H9 (cell line): ENCODE results near the gene HIC1. TPM values are rescaled to one million over a fixed set of nuclear protein-coding genes. Genes with fewer than 3 reads are reported as not detected.

Source experiments
- DNase-seq: peaks from one replicate; pipeline ENCODE4 v3.0.0-alpha.2; 2017
- H2AFZ ChIP-seq: one replicate; pipeline ENCODE4 v1.6.1; 2013; ENCODE audit warnings: mild to moderate bottlenecking, low read length, control low read depth, moderate library complexity
- H2AK5ac ChIP-seq: 2 replicates; pipeline ENCODE4 v1.6.1; 2013; ENCODE audit warnings: low read length, control low read depth, mixed read lengths; ENCODE audit not compliant: insufficient read length
- H2BK120ac ChIP-seq: one replicate; pipeline ENCODE4 v1.6.1; 2013; ENCODE audit warnings: low read depth, mild to moderate bottlenecking, low read length, control low read depth, inconsistent platforms; ENCODE audit not compliant: poor library complexity, severe bottlenecking
- H2BK12ac ChIP-seq: 2 replicates; pipeline ENCODE4 v1.6.1; 2013; ENCODE audit warnings: low read length, control low read depth, mixed read lengths, low read depth; ENCODE audit not compliant: insufficient read length
- H2BK15ac ChIP-seq: 2 replicates; pipeline ENCODE4 v1.6.1; 2013; ENCODE audit warnings: low read depth, low read length, control low read depth
- H2BK20ac ChIP-seq: one replicate; pipeline ENCODE4 v1.6.1; 2013; ENCODE audit warnings: low read depth, mild to moderate bottlenecking, low read length, control low read depth, inconsistent platforms; ENCODE audit not compliant: poor library complexity, severe bottlenecking
- H2BK5ac ChIP-seq: 2 replicates; pipeline ENCODE4 v1.6.1; 2013; ENCODE audit warnings: low read length, control low read depth, mixed read lengths; ENCODE audit not compliant: insufficient read length
- H3K14ac ChIP-seq: 2 replicates; pipeline ENCODE4 v1.6.1; 2013; ENCODE audit warnings: low read length, control low read depth; ENCODE audit not compliant: insufficient read depth
- H3K18ac ChIP-seq: 2 replicates; pipeline ENCODE4 v1.6.1; 2013; ENCODE audit warnings: low read depth, mild to moderate bottlenecking, mixed read lengths, low read length, control low read depth; ENCODE audit not compliant: insufficient read length
- H3K23ac ChIP-seq: 2 replicates; pipeline ENCODE4 v1.6.1; 2013; ENCODE audit warnings: low read length, control low read depth, mixed read lengths, low read depth; ENCODE audit not compliant: insufficient read length
- H3K23me2 ChIP-seq: 2 replicates; pipeline ENCODE4 v1.6.1; 2013; ENCODE audit warnings: low read depth, mild to moderate bottlenecking, mixed read lengths, low read length, control low read depth; ENCODE audit not compliant: insufficient read length, poor library complexity, severe bottlenecking
- H3K27ac ChIP-seq: 2 replicates; pipeline ENCODE4 v1.5.1; 2013; ENCODE audit warnings: low read length, control low read depth, mixed read lengths, low read depth; ENCODE audit not compliant: insufficient read length
- H3K27me3 ChIP-seq: 2 replicates; pipeline ENCODE4 v1.6.1; 2013; ENCODE audit warnings: low read length, control low read depth, inconsistent platforms; ENCODE audit not compliant: insufficient read depth
- H3K4ac ChIP-seq: 2 replicates; pipeline ENCODE4 v1.6.1; 2013; ENCODE audit warnings: low read depth, mild to moderate bottlenecking, control low read depth, inconsistent platforms, low read length, moderate library complexity
- H3K4me1 ChIP-seq: 2 replicates; pipeline ENCODE4 v1.6.1; 2013; ENCODE audit warnings: low read length, control low read depth, inconsistent platforms; ENCODE audit not compliant: insufficient read depth
- H3K4me2 ChIP-seq: 2 replicates; pipeline ENCODE4 v1.6.1; 2013; ENCODE audit warnings: low read length, control low read depth, mixed read lengths; ENCODE audit not compliant: insufficient read length, insufficient read depth
- H3K56ac ChIP-seq: 2 replicates; pipeline ENCODE4 v1.6.1; 2013; ENCODE audit warnings: low read depth, mild to moderate bottlenecking, mixed read lengths, low read length, control low read depth; ENCODE audit not compliant: insufficient read length
- H3K79me1 ChIP-seq: 2 replicates; pipeline ENCODE4 v1.6.1; 2013; ENCODE audit warnings: low read depth, mild to moderate bottlenecking, moderate library complexity, low read length, control low read depth, inconsistent platforms; ENCODE audit not compliant: insufficient read depth, poor library complexity, severe bottlenecking
- H3K79me2 ChIP-seq: 2 replicates; pipeline ENCODE4 v1.6.1; 2013; ENCODE audit warnings: low read length, control low read depth, inconsistent platforms; ENCODE audit not compliant: insufficient read depth
- H3K9ac ChIP-seq: 2 replicates; pipeline ENCODE4 v1.6.1; 2013; ENCODE audit warnings: low read length, control low read depth, mixed read lengths; ENCODE audit not compliant: insufficient read length; ENCODE audit errors: extremely low read depth
- H3K9me3 ChIP-seq: one replicate; pipeline ENCODE4 v1.6.1; 2013; ENCODE audit warnings: low read depth, low read length, inconsistent platforms; ENCODE audit not compliant: control insufficient read depth
- H3T11ph ChIP-seq: one replicate; pipeline ENCODE4 v1.6.1; 2013; ENCODE audit warnings: mild to moderate bottlenecking, low read length, control low read depth, inconsistent platforms
- H4K20me1 ChIP-seq: one replicate; pipeline ENCODE4 v1.6.1; 2013; ENCODE audit not compliant: control insufficient read depth, insufficient read length, insufficient read depth
- H4K5ac ChIP-seq: 2 replicates; pipeline ENCODE4 v1.6.1; 2013; ENCODE audit warnings: low read depth, mild to moderate bottlenecking, mixed read lengths, low read length, control low read depth; ENCODE audit not compliant: insufficient read length
- H4K8ac ChIP-seq: replicated peaks from 2 replicates; pipeline ENCODE4 v1.6.1; 2013; ENCODE audit warnings: low read length, control low read depth, mixed read lengths, low read depth; ENCODE audit not compliant: insufficient read length
- H4K91ac ChIP-seq: 2 replicates; pipeline ENCODE4 v1.6.1; 2013; ENCODE audit warnings: low read depth, mild to moderate bottlenecking, moderate library complexity, mixed read lengths, low read length, control low read depth; ENCODE audit not compliant: insufficient read length
- H3K27ac Mint-ChIP-seq, 3 experiments: 2 replicates in 2 of 3; 3 replicates in 1 of 3; pipeline ENCODE4 v1.8.0; 2020 to 2021; ENCODE audit warnings: mixed read lengths in 3 of 3, mild to moderate bottlenecking in 1 of 3, moderate library complexity in 1 of 3
- H3K27me3 Mint-ChIP-seq: 2 replicates; pipeline ENCODE4 v1.8.0; 2021; ENCODE audit warnings: low read depth, mild to moderate bottlenecking, moderate library complexity, mixed read lengths
- H3K36me3 Mint-ChIP-seq, 3 experiments: 2 replicates in 2 of 3; 3 replicates in 1 of 3; pipeline ENCODE4 v1.8.0; 2020 to 2021; ENCODE audit warnings: low read depth in 3 of 3, mixed read lengths in 3 of 3; ENCODE audit not compliant: insufficient read depth in 1 of 3
- H3K4me1 Mint-ChIP-seq, 2 experiments: 2 replicates each; pipeline ENCODE4 v1.8.0; 2020; ENCODE audit warnings: mixed read lengths in 2 of 2
- H3K4me3 Mint-ChIP-seq, 2 experiments: 2 replicates in 1 of 2; 3 replicates in 1 of 2; pipeline ENCODE4 v1.8.0; 2020 to 2021; ENCODE audit warnings: mild to moderate bottlenecking in 2 of 2, mixed read lengths in 2 of 2, moderate library complexity in 1 of 2
- H3K9me3 Mint-ChIP-seq, 2 experiments: 2 replicates in 1 of 2; 3 replicates in 1 of 2; pipeline ENCODE4 v1.8.0; 2020; ENCODE audit warnings: mild to moderate bottlenecking in 2 of 2, mixed read lengths in 2 of 2, moderate library complexity in 1 of 2
- CTCF ChIP-seq: fragments of 200-600 bp; sonication (generic); conservative IDR thresholded peaks from 3 replicates; pipeline ENCODE4 v1.8.0; 2021; ENCODE audit warnings: antibody characterized with exemption, mild to moderate bottlenecking
- WGBS: extraction: QIAGEN DNeasy Blood & Tissue Kit; methylation state at CpG from one replicate; pipeline ENCODE4 v1.1.7; 2013; ENCODE audit warnings: missing lambda C conversion rate, low lambda C conversion rate, mixed read lengths; ENCODE audit not compliant: insufficient read length; ENCODE audit errors: extremely low coverage; 5-methylcytosine and 5-hydroxymethylcytosine counted together
- total RNA-seq: library from RNA; stranded (reverse); gene quantifications from 2 replicates; pipeline ENCODE4 v1.2.1, GENCODE V29; 2021

Gene HIC1
- total RNA-seq, 1 experiment from 2014 or later = 1.8 TPM

- no peaks in the 10 kb centered on the region for H3K4me1 Mint-ChIP-seq
Measured at GRCh38 chr17:2082003-2082781, 27.3 kb downstream of the HIC1 start.

More at GRCh38 chr17:2082003-2082781, 27.3 kb downstream of the HIC1 start:
- no peak for TF ChIP-seq CTCF
- Histone ChIP-seq H3T11ph (no peak overlapping the region), H4K5ac (no peak overlapping the region), H3K23ac (no peak overlapping the region), H2BK20ac (no peak overlapping the region), H3K9me3 (no peaks in the 10 kb centered on the region), H2BK120ac (no peak overlapping the region), H3K4ac (no peak overlapping the region), H4K91ac (no peak overlapping the region), H2AK5ac (no peak overlapping the region), H3K4me2 (no peak overlapping the region), H2AFZ (no peak overlapping the region), H2BK12ac (no peak overlapping the region), H4K8ac (no peak overlapping the region), H3K27me3 (no peaks in the 10 kb centered on the region), H3K9ac (no peak overlapping the region), H2BK5ac (no peak overlapping the region), H3K4me1 (no peaks in the 10 kb centered on the region), H3K79me2 (no peaks in the 10 kb centered on the region), H3K27ac (no peak overlapping the region), H3K18ac (no peak overlapping the region), H4K20me1 (no peaks in the 10 kb centered on the region), H3K79me1 (no peaks in the 10 kb centered on the region), H3K23me2 (no peaks in the 10 kb centered on the region), H2BK15ac (no peak overlapping the region), H3K14ac (no peak overlapping the region), H3K56ac (no peak overlapping the region)
- Mint-ChIP-seq H3K36me3 (peaks cover 5 to 46% (median 22%) of the 10 kb centered on the region in 3 experiments), H3K27me3 (no peaks in the 10 kb centered on the region; the same call in 1 of the 2 replicates), H3K4me3 (no peak overlapping the region), H3K9me3 (no peaks in the 10 kb centered on the region), H3K27ac (peak overlapping the region in 2 of 3 experiments; percentile 8 to 62; a peak in 1 of 7 replicates)
- DNase-seq = no peak
- WGBS = no CpG with 5 or more reads among the region's 9 CpGs
